Measurements from ENCODE around the gene ACAT1.

Gene ACAT1

GRCh38 chr11:108097179-108097578 is 24.2 kb upstream of the ACAT1 start:
- no peak overlapping the region for H3K4me3 Mint-ChIP-seq
- H3K4me1 Mint-ChIP-seq: no peaks in the 10 kb centered on the region
- H3K27ac Mint-ChIP-seq: no peak overlapping the region
- peaks cover 66% of the 10 kb centered on the region for H3K36me3 Mint-ChIP-seq (ENCODE audit: low read depth)
- TF ChIP-seq CTCF (IDR thresholded peaks at IDR 0.05; ENCODE audit: unreplicated experiment in 3 of 3): no peak
- H3K27me3 Mint-ChIP-seq (ENCODE audit: low read depth): no peaks in the 10 kb centered on the region
- no peaks in the 10 kb centered on the region for H3K9me3 Mint-ChIP-seq

- H3K9me3 Mint-ChIP-seq: no peaks in the 10 kb centered on the region
- peaks cover 60% of the 10 kb centered on the region for H3K36me3 Mint-ChIP-seq (ENCODE audit: low read depth)
Measured at GRCh38 chr11:108101090-108101775, 20.1 kb upstream of the ACAT1 start.

GRCh38 chr11:108111126-108111525 is 10.2 kb upstream of the ACAT1 start:
- no peaks in the 10 kb centered on the region for H3K9me3 Mint-ChIP-seq
- H3K27me3 Mint-ChIP-seq (ENCODE audit: low read depth): no peaks in the 10 kb centered on the region
- no peak for TF ChIP-seq CTCF (IDR thresholded peaks at IDR 0.05; ENCODE audit: unreplicated experiment in 3 of 3)
- H3K4me1 Mint-ChIP-seq: peaks cover 10% of the 10 kb centered on the region
- no peak overlapping the region for H3K27ac Mint-ChIP-seq
- H3K4me3 Mint-ChIP-seq: no peak overlapping the region
- peaks cover 3% of the 10 kb centered on the region for H3K36me3 Mint-ChIP-seq (ENCODE audit: low read depth)

More at GRCh38 chr11:108101090-108101775, 20.1 kb upstream of the ACAT1 start:
- TF ChIP-seq CTCF (IDR thresholded peaks at IDR 0.05; ENCODE audit: unreplicated experiment in 3 of 3): no peak
- H3K4me3 Mint-ChIP-seq: no peak overlapping the region
- no peak overlapping the region for H3K27ac Mint-ChIP-seq
- no peaks in the 10 kb centered on the region for H3K27me3 Mint-ChIP-seq (ENCODE audit: low read depth)
- no peaks in the 10 kb centered on the region for H3K4me1 Mint-ChIP-seq

- Mint-ChIP-seq H3K27me3 (ENCODE audit: low read depth) (no peaks in the 10 kb centered on the region), H3K36me3 (ENCODE audit: low read depth) (peaks cover 3% of the 10 kb centered on the region), H3K9me3 (no peaks in the 10 kb centered on the region), H3K27ac (no peak overlapping the region), H3K4me1 (peaks cover 15% of the 10 kb centered on the region), H3K4me3 (no peak overlapping the region)
- no peak for TF ChIP-seq CTCF (IDR thresholded peaks at IDR 0.05; ENCODE audit: unreplicated experiment in 3 of 3)
Measured at GRCh38 chr11:108112057-108112456, 9.3 kb upstream of the ACAT1 start.

GRCh38 chr11:108115500-108116140 is 5.7 kb upstream of the ACAT1 start:
- Mint-ChIP-seq H3K9me3 (no peaks in the 10 kb centered on the region), H3K27me3 (ENCODE audit: low read depth) (no peaks in the 10 kb centered on the region), H3K4me3 (no peak overlapping the region), H3K4me1 (peaks cover 15% of the 10 kb centered on the region), H3K27ac (peak overlapping the region; percentile 91 to 95 (median 95)), H3K36me3 (ENCODE audit: low read depth) (peaks cover 3% of the 10 kb centered on the region)
- TF ChIP-seq CTCF (IDR thresholded peaks at IDR 0.05; ENCODE audit: unreplicated experiment in 3 of 3): no peak
